NCI-H446 (cell line): ENCODE data around the gene ASH1L.
A peak's percentile ranks its signal among the peaks of the same experiment; 100 is the strongest.
"Not testable (repeated sequence)": the region's sequence is repeated elsewhere in the genome, so short reads cannot be mapped to it uniquely, and the experiment has no call there.

Experiments
- DNase-seq, 2 experiments: peaks; one replicate each; lab custom pipeline; 2025; lab: John Stamatoyannopoulos, UW

ASH1L gene, protein sequence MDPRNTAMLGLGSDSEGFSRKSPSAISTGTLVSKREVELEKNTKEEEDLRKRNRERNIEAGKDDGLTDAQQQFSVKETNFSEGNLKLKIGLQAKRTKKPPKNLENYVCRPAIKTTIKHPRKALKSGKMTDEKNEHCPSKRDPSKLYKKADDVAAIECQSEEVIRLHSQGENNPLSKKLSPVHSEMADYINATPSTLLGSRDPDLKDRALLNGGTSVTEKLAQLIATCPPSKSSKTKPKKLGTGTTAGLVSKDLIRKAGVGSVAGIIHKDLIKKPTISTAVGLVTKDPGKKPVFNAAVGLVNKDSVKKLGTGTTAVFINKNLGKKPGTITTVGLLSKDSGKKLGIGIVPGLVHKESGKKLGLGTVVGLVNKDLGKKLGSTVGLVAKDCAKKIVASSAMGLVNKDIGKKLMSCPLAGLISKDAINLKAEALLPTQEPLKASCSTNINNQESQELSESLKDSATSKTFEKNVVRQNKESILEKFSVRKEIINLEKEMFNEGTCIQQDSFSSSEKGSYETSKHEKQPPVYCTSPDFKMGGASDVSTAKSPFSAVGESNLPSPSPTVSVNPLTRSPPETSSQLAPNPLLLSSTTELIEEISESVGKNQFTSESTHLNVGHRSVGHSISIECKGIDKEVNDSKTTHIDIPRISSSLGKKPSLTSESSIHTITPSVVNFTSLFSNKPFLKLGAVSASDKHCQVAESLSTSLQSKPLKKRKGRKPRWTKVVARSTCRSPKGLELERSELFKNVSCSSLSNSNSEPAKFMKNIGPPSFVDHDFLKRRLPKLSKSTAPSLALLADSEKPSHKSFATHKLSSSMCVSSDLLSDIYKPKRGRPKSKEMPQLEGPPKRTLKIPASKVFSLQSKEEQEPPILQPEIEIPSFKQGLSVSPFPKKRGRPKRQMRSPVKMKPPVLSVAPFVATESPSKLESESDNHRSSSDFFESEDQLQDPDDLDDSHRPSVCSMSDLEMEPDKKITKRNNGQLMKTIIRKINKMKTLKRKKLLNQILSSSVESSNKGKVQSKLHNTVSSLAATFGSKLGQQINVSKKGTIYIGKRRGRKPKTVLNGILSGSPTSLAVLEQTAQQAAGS (N-terminal part only)

GRCh38 chr1:155562581-155563376, at the start of gene ASH1L:
TSS of gene ASH1L (minus strand) at chr1:155562803. CDS start at chr1:155521519, 41,284 bp downstream.
- DNase-seq = peak; percentile 90 to 96

DNA sequence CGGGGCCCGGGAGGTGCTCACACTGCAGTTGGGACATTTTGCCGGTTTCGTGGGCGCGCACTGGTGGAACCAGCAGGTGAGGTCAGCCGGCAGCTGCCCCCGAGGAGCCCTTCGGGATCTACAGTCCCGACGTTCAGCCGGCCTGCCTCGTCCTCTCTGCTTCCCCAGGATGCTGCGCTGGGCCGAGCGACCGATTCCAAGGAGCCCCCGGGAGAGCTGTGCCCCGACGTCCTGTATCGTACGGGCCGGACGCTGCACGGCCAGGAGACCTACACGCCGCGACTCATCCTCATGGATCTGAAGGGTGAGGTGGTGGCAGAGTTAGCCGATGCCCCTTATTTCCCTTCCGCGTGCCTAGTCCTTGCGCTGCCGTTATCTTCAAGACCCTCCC, 47.6 kb upstream of the ASH1L start:
- not testable (repeated sequence) for DNase-seq

DNA sequence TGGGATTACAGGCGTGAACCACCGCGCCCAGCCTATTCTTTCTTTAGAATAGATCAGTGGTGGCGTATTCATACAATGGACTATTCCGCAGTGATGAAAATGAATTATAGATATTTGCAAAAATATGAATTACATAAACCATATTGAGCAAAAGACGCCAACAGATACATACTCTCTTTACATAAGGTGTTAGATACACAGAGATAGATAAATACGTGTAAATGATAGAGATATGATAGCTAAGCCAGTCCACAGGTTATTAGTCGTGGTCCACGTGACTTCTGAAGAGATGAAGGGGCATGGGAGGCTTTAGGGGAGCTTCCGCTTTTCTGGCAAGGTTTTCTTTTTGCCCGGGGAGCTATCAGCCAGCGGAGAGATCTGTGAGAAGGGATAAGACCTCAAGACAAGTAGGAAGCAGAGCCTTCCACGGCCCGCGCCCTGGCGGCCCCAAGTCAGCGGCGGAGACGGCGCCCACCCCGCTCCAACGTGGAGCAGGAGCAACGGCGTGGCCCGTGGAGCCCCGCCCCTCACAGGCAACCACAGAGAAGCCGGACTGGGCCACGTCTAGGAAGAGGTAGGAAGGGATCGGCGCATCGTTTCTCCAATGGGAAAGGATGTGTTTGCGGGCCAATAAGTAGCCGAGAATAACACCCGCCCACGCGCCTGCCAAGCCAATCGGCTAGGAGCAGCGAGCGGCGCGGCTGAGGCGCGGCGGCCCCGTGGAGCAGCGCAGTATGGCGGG, 47.1 kb upstream of the ASH1L start, which contains the start of gene MSTO1:
Gene MSTO1 (plus strand): TSS at position 704 of the 742 bp plus-strand sequence. CDS start 31 bp downstream, at position 735.
- DNase-seq = peak; percentile 94 to 97

- no peak for DNase-seq
Measured at GRCh38 chr1:155608888-155609225, 46.3 kb upstream of the ASH1L start.

DNA sequence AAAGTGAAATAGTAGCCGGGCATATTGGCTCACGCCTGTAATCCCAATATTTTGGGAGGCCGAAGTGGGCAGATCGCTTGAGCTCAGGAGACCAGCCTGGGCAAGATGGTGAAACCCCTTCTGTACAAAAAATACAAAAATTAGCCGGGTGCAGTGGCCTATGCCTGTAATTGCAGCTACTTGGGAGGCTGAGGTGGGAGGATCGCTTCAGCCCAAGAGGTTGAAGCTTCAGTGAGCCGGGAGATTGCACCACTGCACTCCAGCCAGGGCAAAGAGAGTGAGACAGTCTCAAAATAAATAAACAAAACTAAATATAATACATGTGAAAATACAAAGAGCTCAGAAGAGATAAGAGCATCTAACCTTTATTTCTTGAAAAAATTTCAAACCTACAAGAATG, 45.1 kb upstream of the ASH1L start:
- no peak for DNase-seq

DNA sequence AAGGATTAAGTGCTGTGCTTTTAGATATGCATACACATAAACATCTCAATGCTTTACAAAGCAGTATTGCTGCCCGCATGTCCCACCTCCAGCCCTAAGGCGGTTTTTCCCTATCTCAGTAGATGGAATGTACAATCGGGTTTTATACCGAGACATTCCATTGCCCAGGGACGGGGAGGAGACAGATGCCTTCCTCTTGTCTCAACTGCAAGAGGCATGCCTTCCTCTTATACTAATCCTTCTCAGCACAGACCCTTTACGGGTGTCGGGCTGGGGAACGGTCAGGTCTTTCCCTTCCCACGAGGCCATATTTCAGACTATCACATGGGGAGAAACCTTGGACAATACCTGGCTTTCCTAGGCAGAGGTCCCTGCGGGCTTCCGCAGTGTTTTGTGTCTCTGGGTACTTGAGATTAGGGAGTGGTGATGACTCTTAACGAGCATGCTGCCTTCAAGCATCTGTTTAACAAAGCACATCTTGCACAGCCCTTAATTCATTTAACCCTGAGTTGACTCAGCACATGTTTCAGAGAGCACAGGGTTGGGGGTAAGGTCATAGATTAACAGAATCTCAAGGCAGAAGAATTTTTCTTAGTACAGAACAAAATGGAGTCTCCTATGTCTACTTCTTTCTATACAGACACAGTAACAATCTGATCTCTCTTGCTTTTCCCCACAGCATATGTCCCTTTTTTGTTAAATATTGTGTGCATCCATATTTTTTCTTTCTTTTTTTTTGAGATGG, 37.4 kb upstream of the ASH1L start:
- not testable (repeated sequence) for DNase-seq

GRCh38 chr1:155598842-155599331, 36.3 kb upstream of the ASH1L start:
- no peak for DNase-seq

DNA sequence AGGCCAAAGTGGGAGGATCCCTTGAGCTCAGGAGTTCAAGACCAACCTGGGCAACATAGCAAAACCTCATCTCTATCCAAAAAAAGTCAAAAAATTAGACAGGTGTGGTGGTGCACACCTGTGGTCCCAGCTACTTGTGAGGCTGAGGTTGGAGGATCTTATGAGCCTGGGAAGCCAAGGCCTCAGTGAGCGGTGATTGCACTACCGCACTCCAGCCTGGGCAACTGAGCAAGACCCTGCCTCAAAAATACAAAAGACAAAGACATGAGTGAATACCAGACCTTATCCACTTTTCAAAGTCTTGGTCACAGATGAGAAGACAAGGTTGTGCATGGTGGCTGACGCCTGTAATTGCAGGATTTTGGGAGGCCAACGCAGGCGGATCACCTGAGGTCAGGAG, 34.3 kb upstream of the ASH1L start:
- DNase-seq = no peak

GRCh38 chr1:155595877-155596474, 33.4 kb upstream of the ASH1L start:
- not testable (repeated sequence) for DNase-seq

GRCh38 chr1:155591770-155592169, 29.2 kb upstream of the ASH1L start:
- DNase-seq = peak; percentile 55 to 86

DNA sequence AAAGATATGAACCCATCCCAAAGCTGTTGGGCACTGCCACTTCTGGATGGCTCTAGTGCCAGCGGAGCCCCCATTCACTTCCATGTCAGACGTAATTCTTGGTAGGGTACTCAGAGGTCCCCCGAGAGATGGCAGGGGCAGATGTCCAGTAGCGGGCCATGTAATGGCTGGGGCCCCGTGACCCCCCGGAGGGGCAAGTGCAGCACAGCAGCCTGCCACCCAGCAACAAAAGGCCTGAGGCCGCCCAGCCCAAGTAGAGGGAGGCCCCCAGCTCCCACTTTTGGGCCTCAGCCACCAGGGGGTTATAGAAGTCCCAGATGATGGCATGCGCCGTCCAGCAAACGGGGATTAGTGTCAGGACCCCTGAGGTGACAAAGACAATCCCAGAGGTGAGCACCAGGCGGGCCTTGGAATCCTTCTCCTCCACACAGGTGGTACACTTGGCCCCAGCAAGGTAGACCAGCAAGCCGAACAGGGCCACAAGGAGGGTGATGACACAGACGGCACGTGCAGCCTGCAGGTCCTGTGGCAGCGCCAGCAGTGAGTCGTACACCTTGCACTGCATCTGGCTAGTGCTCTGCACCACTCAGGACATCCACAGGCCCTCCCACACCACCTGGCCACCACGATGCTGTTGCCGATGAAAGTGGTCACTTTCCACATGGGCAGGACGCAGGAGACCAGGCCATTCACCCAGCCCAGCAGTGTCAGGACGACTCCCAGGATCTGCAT, 28.1 kb upstream of the ASH1L start:
- DNase-seq = not testable (repeated sequence)

GRCh38 chr1:155589282-155589681, 26.7 kb upstream of the ASH1L start:
- DNase-seq = not testable (repeated sequence)

- DNase-seq = not testable (repeated sequence)
Measured at GRCh38 chr1:155583846-155584245, 21.2 kb upstream of the ASH1L start.

GRCh38 chr1:155575608-155576007, 13.0 kb upstream of the ASH1L start:
- not testable (repeated sequence) for DNase-seq

DNA sequence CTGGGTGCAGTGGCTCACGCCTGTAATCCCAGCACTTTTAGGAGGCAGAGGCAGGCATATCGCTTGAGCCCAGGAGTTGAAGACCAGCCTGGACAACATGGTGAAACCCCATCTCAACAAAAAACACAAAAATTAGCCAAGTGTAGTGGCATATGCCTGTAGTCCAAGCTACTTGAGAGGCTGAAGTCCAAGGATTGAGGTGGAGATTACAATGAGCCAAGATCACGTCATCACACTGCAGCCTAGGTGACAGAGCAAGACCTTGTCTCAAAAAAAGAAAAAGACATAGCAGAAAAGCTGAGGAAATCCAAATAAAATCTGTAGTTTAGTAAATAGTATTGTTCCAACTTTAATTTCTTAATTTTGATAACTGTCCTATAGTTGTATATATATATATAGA, 11.5 kb upstream of the ASH1L start:
- no peak for DNase-seq

DNA sequence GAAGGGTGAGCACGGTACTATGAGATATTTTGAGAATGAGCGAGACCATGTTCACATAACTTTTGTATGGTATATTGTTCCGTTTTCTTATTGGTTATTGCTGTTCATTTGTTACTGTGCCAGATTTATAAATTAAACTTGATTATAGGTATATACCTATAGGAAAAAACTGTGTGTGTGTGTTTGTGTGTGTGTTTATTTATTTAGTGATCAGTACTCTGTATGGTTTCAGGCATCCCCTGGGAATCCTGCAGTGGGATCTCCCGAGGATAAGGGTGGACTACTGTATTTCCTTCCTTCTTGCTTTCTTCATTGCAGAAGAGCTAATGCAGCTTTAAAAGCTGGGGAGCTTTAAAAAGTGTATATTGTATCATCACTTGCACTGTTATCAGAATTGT, 8.0 kb upstream of the ASH1L start:
- DNase-seq = no peak

- DNase-seq = no peak
Measured at GRCh38 chr1:155569988-155570592, 7.5 kb upstream of the ASH1L start.

DNA sequence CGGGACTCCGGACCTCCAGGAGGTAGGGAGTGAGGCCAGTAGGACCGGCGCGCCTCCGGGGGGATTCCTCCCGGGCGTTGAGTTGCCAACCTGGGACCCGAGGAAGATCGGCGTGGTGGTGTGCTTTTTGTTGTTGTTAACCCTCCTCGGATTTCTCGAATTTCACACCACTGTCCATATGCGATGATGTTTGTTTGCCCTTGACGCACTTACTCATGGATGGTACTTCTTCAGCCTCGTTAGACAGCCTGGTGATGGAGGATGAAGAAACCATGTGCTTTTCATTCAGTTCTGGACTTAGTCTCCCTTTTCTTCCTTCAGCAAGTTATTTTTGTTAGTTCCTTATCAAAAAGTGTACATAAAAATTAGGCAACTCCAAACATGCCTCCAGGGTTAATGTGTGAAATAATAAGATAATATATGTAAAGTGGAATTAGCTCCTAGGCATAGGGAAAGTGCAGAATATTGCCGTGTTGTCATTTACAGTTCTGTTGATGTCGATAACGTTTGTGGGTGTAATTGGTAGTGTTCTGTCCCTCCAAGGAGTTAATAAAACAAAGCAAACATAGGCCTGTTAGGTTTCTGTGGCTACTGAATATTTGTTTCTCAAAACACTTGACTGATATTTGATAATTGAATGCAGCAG, 897 bp upstream of the ASH1L start:
- not testable (repeated sequence) for DNase-seq
